ENCODE data around the gene LYST. TPM values are rescaled to one million over a fixed set of nuclear protein-coding genes. Genes with fewer than 3 reads are reported as not detected.
"Not testable (repeated sequence)": the region's sequence is repeated elsewhere in the genome, so short reads cannot be mapped to it uniquely, and the experiment has no call there.

LYST gene
- total and polyA plus RNA-seq, 7 donors, result 2.4 to 8.6 (median 5.6) TPM

DNA sequence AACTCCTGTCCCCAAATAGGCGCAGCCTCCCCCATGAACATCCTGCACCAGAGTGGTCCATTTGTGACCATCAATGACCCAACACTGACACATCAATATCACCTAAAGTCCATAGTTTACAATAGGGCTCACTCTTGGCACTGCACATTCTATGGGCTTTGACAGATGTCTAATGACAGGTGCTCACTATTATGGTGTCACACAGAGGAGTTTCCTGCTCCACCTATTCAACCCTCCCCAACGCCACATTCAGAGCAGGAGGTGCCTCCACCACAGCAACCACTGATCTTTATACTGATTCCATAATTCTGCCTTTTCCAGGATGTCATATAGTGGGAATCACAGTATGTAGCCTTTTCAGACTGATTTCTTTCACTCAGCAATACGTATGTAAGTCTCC is 241.4 kb downstream of the LYST start:
- TF ChIP-seq, protein P1, sequence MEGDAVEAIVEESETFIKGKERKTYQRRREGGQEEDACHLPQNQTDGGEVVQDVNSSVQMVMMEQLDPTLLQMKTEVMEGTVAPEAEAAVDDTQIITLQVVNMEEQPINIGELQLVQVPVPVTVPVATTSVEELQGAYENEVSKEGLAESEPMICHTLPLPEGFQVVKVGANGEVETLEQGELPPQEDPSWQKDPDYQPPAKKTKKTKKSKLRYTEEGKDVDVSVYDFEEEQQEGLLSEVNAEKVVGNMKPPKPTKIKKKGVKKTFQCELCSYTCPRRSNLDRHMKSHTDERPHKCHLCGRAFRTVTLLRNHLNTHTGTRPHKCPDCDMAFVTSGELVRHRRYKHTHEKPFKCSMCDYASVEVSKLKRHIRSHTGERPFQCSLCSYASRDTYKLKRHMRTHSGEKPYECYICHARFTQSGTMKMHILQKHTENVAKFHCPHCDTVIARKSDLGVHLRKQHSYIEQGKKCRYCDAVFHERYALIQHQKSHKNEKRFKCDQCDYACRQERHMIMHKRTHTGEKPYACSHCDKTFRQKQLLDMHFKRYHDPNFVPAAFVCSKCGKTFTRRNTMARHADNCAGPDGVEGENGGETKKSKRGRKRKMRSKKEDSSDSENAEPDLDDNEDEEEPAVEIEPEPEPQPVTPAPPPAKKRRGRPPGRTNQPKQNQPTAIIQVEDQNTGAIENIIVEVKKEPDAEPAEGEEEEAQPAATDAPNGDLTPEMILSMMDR (IDR thresholded peaks at IDR 0.05), result no peak
- Histone ChIP-seq H3K27me3 (ENCODE audit: insufficient read depth in 3 of 3, low read length in 2 of 3) (peaks cover 0 to 8% (median 0%) of the 10 kb centered on the region in 3 donors), H3K9me3 (no peaks in the 10 kb centered on the region), H3K4me3 (no peak overlapping the region), H3K27ac (no peak overlapping the region), H3K36me3 (ENCODE audit: insufficient read depth in 1 of 2, low read depth in 1 of 2) (no peaks in the 10 kb centered on the region), H3K4me1 (no peaks in the 10 kb centered on the region)
- no peak for DNase-seq
- intact Hi-C loops (cut with DNase I), result no loop called here
- WGBS, 3 donors, result 86 to 87% (median 86%) methylated on average over 3 of the region's 3 CpGs
- ATAC-seq, result no peak

DNA sequence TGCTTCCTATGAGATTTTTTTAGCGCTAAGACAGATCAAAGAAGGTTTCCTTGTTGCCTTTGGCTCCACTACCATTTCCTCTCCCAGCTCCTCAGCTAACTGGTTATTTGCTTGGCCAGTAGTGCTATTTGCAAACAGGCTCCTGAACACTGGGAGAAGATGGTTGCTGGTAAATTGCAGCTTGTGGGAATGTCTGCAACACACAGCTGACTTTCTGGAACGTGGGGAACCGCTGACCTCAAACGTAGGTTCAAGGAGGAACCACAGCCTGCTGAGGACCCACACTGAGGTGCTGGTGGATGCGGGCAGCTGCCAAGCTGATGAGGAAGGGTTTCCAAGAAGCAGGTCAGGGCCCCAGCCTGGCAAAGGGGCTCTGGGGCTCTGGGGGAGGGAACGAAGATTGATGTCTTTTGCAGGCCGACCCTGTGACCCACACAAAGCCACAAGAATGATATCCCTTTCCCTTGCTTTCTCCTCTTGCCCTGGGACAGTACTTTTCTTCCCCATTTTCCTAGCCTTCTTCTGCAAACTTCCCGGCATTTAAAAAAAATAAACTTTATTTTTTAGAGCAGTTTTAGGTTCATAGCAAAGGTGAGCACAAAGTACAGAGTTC is 241.9 kb downstream of the LYST start:
- DNase-seq (no peak), ATAC-seq (no peak)
- Histone ChIP-seq H3K4me3 (no peak overlapping the region), H3K9me3 (no peaks in the 10 kb centered on the region), H3K4me1 (no peaks in the 10 kb centered on the region), H3K27me3 (ENCODE audit: insufficient read depth in 3 of 3, low read length in 2 of 3) (peaks cover 0 to 7% (median 0%) of the 10 kb centered on the region in 3 donors), H3K36me3 (ENCODE audit: insufficient read depth in 1 of 2, low read depth in 1 of 2) (no peaks in the 10 kb centered on the region), H3K27ac (no peak overlapping the region)
- TF ChIP-seq, protein P1 (IDR thresholded peaks at IDR 0.05), result no peak
- WGBS, 3 donors, result 27 to 29% (median 29%) methylated on average over 8 of the region's 8 CpGs
- intact Hi-C loops (cut with DNase I), result no loop called here

DNA sequence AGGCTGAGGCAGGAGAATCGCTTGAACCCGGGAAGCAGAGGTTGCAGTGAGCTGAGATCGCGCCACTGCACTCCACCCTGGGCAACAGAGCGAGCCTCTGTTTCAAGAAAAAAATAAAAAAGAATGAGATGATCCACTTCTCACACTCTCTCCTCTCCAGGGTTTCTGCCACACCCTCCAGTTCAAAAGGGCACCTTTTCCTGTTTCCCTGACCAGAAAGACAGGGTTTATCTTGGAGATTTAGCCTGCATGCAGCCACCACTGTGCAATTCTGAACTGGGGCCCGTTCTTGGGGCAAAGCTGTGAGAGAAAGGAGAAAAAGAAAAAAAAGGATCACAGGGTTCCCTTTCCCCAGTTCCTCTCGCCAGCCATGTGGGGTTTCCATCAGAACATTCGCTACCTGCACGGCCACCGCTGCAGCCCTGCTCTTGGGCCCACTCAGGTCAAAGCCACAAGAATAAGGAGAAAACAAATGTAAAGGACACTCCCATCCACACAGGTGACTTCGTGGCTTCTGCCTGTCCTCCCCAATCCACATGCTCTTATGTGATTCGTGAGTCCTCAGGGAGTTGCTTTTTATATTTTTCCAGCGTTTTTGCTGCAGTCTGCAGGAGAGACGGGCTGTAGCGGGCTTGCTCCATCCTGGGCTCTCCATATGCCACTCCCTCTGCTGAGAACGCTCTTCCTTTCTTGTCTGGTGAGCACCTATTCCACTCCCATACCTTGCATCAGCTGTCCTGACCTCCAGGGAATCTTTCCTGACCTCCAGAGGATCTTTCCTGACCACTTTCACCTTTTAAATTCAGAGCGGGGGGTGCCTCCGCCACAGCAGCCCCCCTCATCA is 243.5 kb downstream of the LYST start:
- Histone ChIP-seq H3K4me1 (no peaks in the 10 kb centered on the region), H3K9me3 (no peaks in the 10 kb centered on the region), H3K4me3 (no peak overlapping the region), H3K27ac (no peak overlapping the region), H3K27me3 (ENCODE audit: insufficient read depth in 3 of 3, low read length in 2 of 3) (peaks cover 0 to 6% (median 0%) of the 10 kb centered on the region in 3 donors), H3K36me3 (ENCODE audit: insufficient read depth in 1 of 2, low read depth in 1 of 2) (no peaks in the 10 kb centered on the region)
- WGBS, 3 donors, result 67 to 70% (median 70%) methylated on average over 18 of the region's 18 CpGs
- TF ChIP-seq, protein P1 (IDR thresholded peaks at IDR 0.05), result no peak
- intact Hi-C loops (cut with DNase I), result no loop called here
- DNase-seq (no peak), ATAC-seq (no peak)

DNA sequence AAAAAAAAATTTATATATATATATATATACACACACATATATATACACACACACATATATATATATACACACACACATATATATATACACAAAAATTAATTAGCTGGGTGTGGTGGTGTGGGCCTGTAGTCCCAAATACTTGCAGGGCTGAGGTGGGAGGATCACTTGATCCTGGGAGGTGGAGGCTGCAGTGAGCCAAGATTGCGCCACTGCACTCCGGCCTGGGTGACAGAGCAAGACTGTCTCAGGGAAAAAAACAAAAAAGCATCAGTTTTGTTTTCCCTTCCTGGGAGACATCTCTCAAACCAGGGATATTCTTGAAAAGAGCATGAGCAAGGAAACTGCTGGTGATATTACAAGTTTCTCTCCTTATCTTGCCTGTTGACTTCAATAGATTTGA is 247.6 kb downstream of the LYST start:
- H3K27me3 ChIP-seq (ENCODE audit: insufficient read depth in 3 of 3, low read length in 2 of 3); DNase-seq; H3K4me3 ChIP-seq; ATAC-seq; H3K9me3 ChIP-seq; H3K36me3 ChIP-seq (ENCODE audit: insufficient read depth in 1 of 2, low read depth in 1 of 2); H3K4me1 ChIP-seq; intact Hi-C loops (cut with DNase I); H3K27ac ChIP-seq: not testable (repeated sequence)
- WGBS, 3 donors, result 67 to 88% (median 81%) methylated on average over 2 of the region's 2 CpGs

DNA sequence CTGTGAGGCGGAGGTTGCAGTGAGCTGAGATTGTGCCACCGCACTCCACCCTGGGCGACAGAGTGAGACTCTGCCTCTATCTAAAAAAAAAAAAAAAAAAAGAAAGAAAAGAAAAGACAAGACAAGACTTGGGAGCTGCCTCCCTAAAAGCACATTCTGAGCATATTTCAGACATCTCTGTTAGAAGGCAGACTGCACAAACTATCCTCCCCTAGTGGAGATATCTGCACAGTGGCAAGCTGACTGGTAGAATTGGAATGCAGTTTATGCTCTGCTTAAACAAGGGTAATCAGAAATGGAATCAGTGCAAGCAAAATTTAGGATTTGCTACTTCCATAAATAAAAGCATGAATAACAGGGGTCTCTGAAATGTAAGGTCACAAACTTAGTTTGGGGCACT is 248.9 kb downstream of the LYST start:
- Histone ChIP-seq H3K9me3 (no peaks in the 10 kb centered on the region), H3K27ac (no peak overlapping the region), H3K36me3 (ENCODE audit: insufficient read depth in 1 of 2, low read depth in 1 of 2) (no peaks in the 10 kb centered on the region), H3K4me3 (no peak overlapping the region), H3K27me3 (ENCODE audit: insufficient read depth in 3 of 3, low read length in 2 of 3) (peaks cover 0 to under 1% (median 0%) of the 10 kb centered on the region in 3 donors), H3K4me1 (no peaks in the 10 kb centered on the region)
- ATAC-seq (no peak), DNase-seq (no peak)
- intact Hi-C loops (cut with DNase I), result no loop called here
- TF ChIP-seq, protein P1 (IDR thresholded peaks at IDR 0.05), result no peak
- 92 to 99% (median 95%) methylated on average over 3 of the region's 3 CpGs for WGBS, 3 donors
